B cell (primary cell): ENCODE data around the gene PIM2. TPM values are rescaled to one million over a fixed set of nuclear protein-coding genes. Genes with fewer than 3 reads are reported as not detected.

Experiments
- ATAC-seq: fragments of 200-7000 bp; cut with Tn5 transposase; one replicate; pipeline ENCODE4 v1.10.0; 2021; ENCODE audit warnings: low read depth, mild to moderate bottlenecking, moderate number of reproducible peaks, moderate library complexity
- CTCF ChIA-PET: fragments of 350-600 bp; sonication (Branson Sonifier 250); formaldehyde crosslinking; loops from one replicate; lab custom pipeline; 2021; ENCODE audit warnings: antibody characterized with exemption, inconsistent platforms; lab: Charles Lee
- POLR2A ChIA-PET: fragments of 350-600 bp; sonication (Branson Sonifier 250); formaldehyde crosslinking; loops from one replicate; lab custom pipeline; 2021; ENCODE audit warnings: antibody characterized with exemption; lab: Charles Lee
- DNase-seq: peaks from one replicate; pipeline ENCODE4 v3.0.0; 2013
- H2AFZ ChIP-seq: 2 replicates; pipeline ENCODE4 v1.6.1; 2012; ENCODE audit warnings: mild to moderate bottlenecking, low read depth, low read length; ENCODE audit not compliant: insufficient read depth, poor library complexity, severe bottlenecking
- H3K27ac ChIP-seq, 2 donors: 1 replicate in 1 of 2; 2 replicates in 1 of 2; pipeline ENCODE4 v1.5.1; 2012 to 2013; ENCODE audit warnings: low read length in 2 of 2, mild to moderate bottlenecking in 2 of 2, moderate library complexity in 1 of 2
- H3K27me3 ChIP-seq, 4 experiments: fragments of 200-600 bp in 1 of 4; sonication (generic) in 1 of 4; replicated peaks in 1 of 4; 1 replicate in 2 of 4; 2 replicates in 2 of 4; pipeline versions ENCODE4 v1.6.1 to v1.7.0; 2013 to 2016; ENCODE audit warnings: low read length in 3 of 4, mild to moderate bottlenecking in 2 of 4, mixed read lengths in 1 of 4, moderate library complexity in 1 of 4; ENCODE audit not compliant: insufficient read depth in 4 of 4, control insufficient read depth in 3 of 4; ENCODE audit errors: control extremely low read depth in 1 of 4
- H3K36me3 ChIP-seq, 2 experiments: replicated peaks in 1 of 2; 1 replicate in 1 of 2; 2 replicates in 1 of 2; pipeline versions ENCODE4 v1.6.1 to v1.7.1; 2013; ENCODE audit warnings: low read length in 1 of 2; ENCODE audit not compliant: insufficient read depth in 2 of 2, control insufficient read depth in 1 of 2; ENCODE audit errors: control extremely low read depth in 1 of 2, extremely low read depth in 1 of 2
- H3K4me1 ChIP-seq, 2 donors: fragments of 200-600 bp in 1 of 2; sonication (generic) in 1 of 2; 1 replicate in 1 of 2; 2 replicates in 1 of 2; pipeline versions ENCODE4 v1.5.1 to v1.6.1; 2013 to 2017; ENCODE audit warnings: low read length in 2 of 2; ENCODE audit not compliant: control insufficient read depth in 2 of 2, insufficient read depth in 2 of 2
- H3K4me2 ChIP-seq: replicated peaks from 2 replicates; pipeline ENCODE3; 2012; ENCODE audit warnings: mild to moderate bottlenecking, low read depth, low read length; ENCODE audit not compliant: poor library complexity, severe bottlenecking
- H3K4me3 ChIP-seq, 5 experiments: fragments of 200-600 bp in 1 of 5; sonication (generic) in 1 of 5; 1 replicate in 3 of 5; 2 replicates in 2 of 5; pipeline versions ENCODE4 v1.5.1 to v1.7.0; 2011 to 2016; ENCODE audit warnings: low read length in 4 of 5, mild to moderate bottlenecking in 4 of 5, low read depth in 2 of 5, control low read depth in 1 of 5, moderate library complexity in 1 of 5; ENCODE audit not compliant: insufficient read depth in 1 of 5; ENCODE audit errors: control extremely low read depth in 1 of 5, extremely low read depth in 1 of 5
- H3K79me2 ChIP-seq: fragments of 200-600 bp; sonication (generic); one replicate; pipeline ENCODE4 v1.6.0; 2016; ENCODE audit warnings: low read length; ENCODE audit not compliant: control insufficient read depth, insufficient read depth
- H3K9ac ChIP-seq: fragments of 200-600 bp; sonication (generic); 2 replicates; pipeline ENCODE4 v1.6.1; 2017; ENCODE audit warnings: mild to moderate bottlenecking, low read length, moderate library complexity
- H3K9me3 ChIP-seq, 3 donors: one replicate each; pipeline versions ENCODE4 v1.6.1 to v1.7.1; 2013; ENCODE audit warnings: low read length in 2 of 3; ENCODE audit not compliant: control insufficient read depth in 2 of 3, insufficient read depth in 1 of 3; ENCODE audit errors: control extremely low read depth in 1 of 3
- H4K20me1 ChIP-seq: 2 replicates; pipeline ENCODE4 v1.6.0; 2012; ENCODE audit warnings: mild to moderate bottlenecking, low read length; ENCODE audit not compliant: insufficient read depth, control insufficient read depth, poor library complexity, severe bottlenecking
- H3K27ac Mint-ChIP-seq: one replicate; pipeline ENCODE4 v1.8.0; 2021; ENCODE audit warnings: mixed read lengths
- H3K27me3 Mint-ChIP-seq: one replicate; pipeline ENCODE4 v1.8.0; 2021; ENCODE audit warnings: mixed read lengths
- H3K4me1 Mint-ChIP-seq: one replicate; pipeline ENCODE4 v1.8.0; 2021; ENCODE audit warnings: mixed read lengths
- H3K4me3 Mint-ChIP-seq: one replicate; pipeline ENCODE4 v1.8.0; 2021; ENCODE audit warnings: mixed read lengths
- H3K9me3 Mint-ChIP-seq: one replicate; pipeline ENCODE4 v1.8.0; 2022; ENCODE audit warnings: mixed read lengths; ENCODE audit not compliant: insufficient read depth
- CTCF ChIP-seq: fragments of 200-600 bp; IDR thresholded peaks from one replicate; pipeline ENCODE4 v1.8.0; 2022; ENCODE audit warnings: antibody characterized with exemption, mild to moderate bottlenecking
- EZH2 ChIP-seq: IDR thresholded peaks from 2 replicates; pipeline ENCODE4 v1.6.1; 2012; ENCODE audit warnings: borderline replicate concordance, low read depth, mild to moderate bottlenecking, moderate library complexity, low read length; ENCODE audit not compliant: insufficient read depth, poor library complexity, severe bottlenecking
- WGBS: methylation state at CpG from one replicate; pipeline ENCODE4 v1.1.5; 2013; ENCODE audit warnings: missing lambda C conversion rate; ENCODE audit not compliant: insufficient coverage; 5-methylcytosine and 5-hydroxymethylcytosine counted together
- intact Hi-C: fragments of 100-400 bp; cut with micrococcal nuclease; formaldehyde crosslinking; loops from one replicate; pipeline ENCODE4 v1.10.0; 2022
- polyA plus RNA-seq: library from polyadenylated mRNA; depleted of rRNA; stranded (reverse); fragments of >200 nt; gene quantifications from 2 replicates; pipeline ENCODE4 v1.2.3, GENCODE V29; 2012
- total RNA-seq, 2 donors: library from RNA; stranded (reverse); fragments of 120-200 nt in 1 of 2; gene quantifications; 1 replicate in 1 of 2; 2 replicates in 1 of 2; pipeline versions ENCODE4 v1.2.3 to v1.2.4, GENCODE V29; 2013 to 2022

The PIM2 gene
- total and polyA plus RNA-seq, 2 donors (not counting 1 experiment from before 2014, with no cell fraction given) = 276 to 315 TPM

GRCh38 chrX:48936429-48937053, 17.7 kb upstream of the PIM2 start:
- Histone ChIP-seq H3K36me3 (peaks cover 0 to 21% of the 10 kb centered on the region in 2 experiments), H3K9me3 (no peaks in the 10 kb centered on the region), H2AFZ (no peak overlapping the region), H3K9ac (peak overlapping the region; percentile 69), H4K20me1 (no peaks in the 10 kb centered on the region), H3K79me2 (peaks cover 30% of the 10 kb centered on the region), H3K27me3 (no peaks in the 10 kb centered on the region), H3K4me3 (peak overlapping the region in 3 of 5 experiments; percentile 34 to 57 (median 37)), H3K4me2 (peak overlapping the region; percentile 77), H3K4me1 (peaks cover 85 to 89% of the 10 kb centered on the region in 2 donors), H3K27ac (peak overlapping the region; percentile 99)
- intact Hi-C loops = loop anchor here (1.0 to 10.0 kb wide), 9 partner anchors 19 to 362 kb away; partner anchors contain the start of genes HDAC6, RBM3, TFE3 and WDR13
- peak overlapping the region; percentile 84 for H3K4me3 Mint-ChIP-seq
- ATAC-seq = peak; percentile 0
- H3K27ac Mint-ChIP-seq = peak overlapping the region; percentile 99
- ChIA-PET CTCF (interaction anchor here (1.2 to 3.7 kb wide), 9 partner anchors 9 to 288 kb away, joined by 5 to 30 read pairs (median 9); partner anchors contain the start of genes PIM2, PQBP1, SLC35A2 and TIMM17B), POLR2A (interaction anchor here (0.6 to 5.6 kb wide), 9 partner anchors 9 to 397 kb away, joined by 3 to 101 read pairs (median 7); partner anchors contain the start of genes GRIPAP1, PIM2, PQBP1 and SLC35A2)
- TF ChIP-seq EZH2 = no peak
- no peak for TF ChIP-seq CTCF
- DNase-seq = no peak
- 96% methylated on average over 6 of the region's 8 CpGs for WGBS
- peaks cover 75% of the 10 kb centered on the region for H3K4me1 Mint-ChIP-seq
- H3K27me3 Mint-ChIP-seq = no peaks in the 10 kb centered on the region
- H3K9me3 Mint-ChIP-seq = no peaks in the 10 kb centered on the region

DNA sequence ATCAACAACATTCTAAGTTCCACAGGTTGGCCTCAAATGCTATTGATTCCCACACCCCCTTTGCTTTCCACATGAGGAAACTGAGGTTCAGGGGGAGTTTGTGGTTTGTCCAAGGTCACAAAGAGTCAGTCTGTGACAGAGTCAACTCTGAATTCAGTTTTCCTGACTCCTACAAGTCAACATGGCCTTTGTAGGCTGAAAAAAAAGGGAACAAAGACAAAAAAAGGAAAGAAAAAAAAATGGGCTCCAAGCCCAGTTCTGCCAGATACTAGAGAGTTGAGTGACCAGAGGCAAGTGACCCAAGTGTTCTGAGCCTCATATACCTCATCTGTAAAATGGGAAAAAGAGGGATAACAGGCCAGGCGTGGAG, 16.5 kb upstream of the PIM2 start:
- Histone ChIP-seq H3K36me3 (peaks cover 0 to 22% of the 10 kb centered on the region in 2 experiments), H3K4me1 (peaks cover 73 to 77% of the 10 kb centered on the region in 2 donors), H3K9ac (no peak overlapping the region), H3K9me3 (no peaks in the 10 kb centered on the region), H2AFZ (no peak overlapping the region), H3K4me2 (peak overlapping the region; percentile 54), H3K4me3 (no peak overlapping the region), H3K27ac (peak overlapping the region; percentile 51 to 77), H3K27me3 (no peaks in the 10 kb centered on the region), H3K79me2 (peaks cover 25% of the 10 kb centered on the region), H4K20me1 (no peaks in the 10 kb centered on the region)
- no peak overlapping the region for H3K4me3 Mint-ChIP-seq
- H3K27me3 Mint-ChIP-seq = no peaks in the 10 kb centered on the region
- CTCF ChIA-PET = no interaction called here
- DNase-seq (no peak), ATAC-seq (no peak)
- no peaks in the 10 kb centered on the region for H3K9me3 Mint-ChIP-seq
- H3K4me1 Mint-ChIP-seq = peaks cover 69% of the 10 kb centered on the region
- peak overlapping the region; percentile 99 for H3K27ac Mint-ChIP-seq
- TF ChIP-seq EZH2 = no peak
- TF ChIP-seq CTCF = no peak
- intact Hi-C loops = loop anchor here (5.0 to 10.0 kb wide), 3 partner anchors 133 to 338 kb away; partner anchors contain the start of genes HDAC6 and WDR13
- POLR2A ChIA-PET = no interaction called here
- WGBS = no CpG with 5 or more reads among the region's 1 CpG
